T47D (cell line): ENCODE measurements around the gene FOSL2.

Experiments
- DNase-seq, 2 experiments: peaks; one replicate each; pipeline versions ENCODE4 v3.0.0 to v3.0.0-alpha.2; 2011 to 2012; ENCODE audit warnings: low read depth in 1 of 2, low spot score in 1 of 2
- JUND ChIP-seq: IDR thresholded peaks from 2 replicates; pipeline ENCODE4 v1.6.1; 2012; ENCODE audit warnings: low read depth
- in situ Hi-C: cut with HindIII; loops from 2 replicates; pipeline ENCODE4 v1.10.0; 2016; ENCODE audit warnings: low sequenced_read_pairs, low pct_unique_long_range_greater_than_20kb

The FOSL2 gene

GRCh38 chr2:28360058-28360717 lies 32.5 kb upstream of the FOSL2 start:
- DNase-seq, result no peak
- in situ Hi-C loops, result no loop called here

GRCh38 chr2:28360718-28361293 lies 31.9 kb upstream of the FOSL2 start:
- DNase-seq, result no peak
- TF ChIP-seq JUND, result no peak
- in situ Hi-C loops, result no loop called here

More at GRCh38 chr2:28360058-28360717, 32.5 kb upstream of the FOSL2 start:
- TF ChIP-seq JUND, result no peak

GRCh38 chr2:28361991-28362710 lies 30.5 kb upstream of the FOSL2 start:
- in situ Hi-C loops, result no loop called here
- no peak for TF ChIP-seq JUND
- no peak for DNase-seq

- no peak for TF ChIP-seq JUND
- in situ Hi-C loops, result no loop called here
- no peak for DNase-seq
Measured at GRCh38 chr2:28362991-28363521, 29.6 kb upstream of the FOSL2 start.

- in situ Hi-C loops, result no loop called here
- DNase-seq, result no peak
- TF ChIP-seq JUND, result no peak
Measured at GRCh38 chr2:28363686-28364280, 28.9 kb upstream of the FOSL2 start.

GRCh38 chr2:28364610-28365009 lies 28.0 kb upstream of the FOSL2 start:
- TF ChIP-seq JUND, result no peak
- in situ Hi-C loops, result no loop called here
- DNase-seq, result no peak

- in situ Hi-C loops, result no loop called here
- TF ChIP-seq JUND, result no peak
- no peak for DNase-seq
Measured at GRCh38 chr2:28365158-28365557, 27.5 kb upstream of the FOSL2 start.

- no peak for TF ChIP-seq JUND
- DNase-seq, result no peak
- in situ Hi-C loops, result no loop called here
Measured at GRCh38 chr2:28366149-28366495, 26.5 kb upstream of the FOSL2 start.

- in situ Hi-C loops, result no loop called here
- no peak for TF ChIP-seq JUND
- no peak for DNase-seq
Measured at GRCh38 chr2:28366496-28367282, 26.0 kb upstream of the FOSL2 start.

GRCh38 chr2:28367667-28368356 lies 24.8 kb upstream of the FOSL2 start:
- in situ Hi-C loops, result no loop called here
- no peak for DNase-seq
- TF ChIP-seq JUND, result no peak

- in situ Hi-C loops, result no loop called here
Measured at GRCh38 chr2:28368357-28368798, 24.3 kb upstream of the FOSL2 start.

GRCh38 chr2:28369358-28369757 lies 23.3 kb upstream of the FOSL2 start:
- in situ Hi-C loops, result no loop called here
- no peak for DNase-seq
- TF ChIP-seq JUND, result no peak

More at GRCh38 chr2:28368357-28368798, 24.3 kb upstream of the FOSL2 start:
- no peak for DNase-seq
- no peak for TF ChIP-seq JUND
